HCT116 (cell line): Measurements from ENCODE around the gene CHST11.

ENCODE experiments used
- CTCF ChIP-seq, 3 experiments: fragments of 200-600 bp in 1 of 3; sonication (generic) in 1 of 3; IDR thresholded peaks in 2 of 3; conservative IDR thresholded peaks in 1 of 3; 2 replicates each; pipeline ENCODE4 v1.5.1; 2012 to 2017; ENCODE audit warnings: low read depth in 2 of 3, low read length in 2 of 3, antibody characterized with exemption in 1 of 3, borderline replicate concordance in 1 of 3, control low read depth in 1 of 3, mild to moderate bottlenecking in 1 of 3, mixed read lengths in 1 of 3, mixed run types in 1 of 3, moderate library complexity in 1 of 3; ENCODE audit not compliant: insufficient read depth in 1 of 3
- EZH2phosphoT487 ChIP-seq: fragments of 200-600 bp; IDR thresholded peaks from 2 replicates; pipeline ENCODE4 v1.6.1; 2018; ENCODE audit warnings: antibody characterized with exemption, borderline replicate concordance
- RAD21 ChIP-seq: IDR thresholded peaks from 2 replicates; pipeline ENCODE4 v1.6.1; 2012; ENCODE audit warnings: low read depth, mild to moderate bottlenecking
- TCF7L2 ChIP-seq: IDR thresholded peaks from 2 replicates; pipeline ENCODE4 v1.7.0; 2011; ENCODE audit warnings: borderline replicate concordance, inconsistent platforms; ENCODE audit not compliant: insufficient read depth, insufficient read length; ENCODE audit errors: extremely low read depth
- TF ChIP-seq, protein P1 (sequence below): IDR thresholded peaks from 2 replicates; pipeline ENCODE4 v1.6.1; 2012

- TF ChIP-seq CTCF (IDR thresholded peaks at IDR 0.05 in 2 of 3, conservative IDR thresholded peaks at IDR 0.05 in 1 of 3; ENCODE audit: borderline replicate concordance in 1 of 3, insufficient read depth in 1 of 3, low read depth in 2 of 3, low read length in 2 of 3) (no peak), EZH2phosphoT487 (no peak), TCF7L2 (no peak), RAD21 (no peak)
- TF ChIP-seq, protein P1, sequence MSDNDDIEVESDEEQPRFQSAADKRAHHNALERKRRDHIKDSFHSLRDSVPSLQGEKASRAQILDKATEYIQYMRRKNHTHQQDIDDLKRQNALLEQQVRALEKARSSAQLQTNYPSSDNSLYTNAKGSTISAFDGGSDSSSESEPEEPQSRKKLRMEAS: no peak
Observed at GRCh38 chr12:104747955-104748354, 291.2 kb downstream of the CHST11 start.
